Type B pancreatic cell (in vitro differentiated cells): ENCODE data around the gene DTD2. TPM values are rescaled to one million over a fixed set of nuclear protein-coding genes. Genes with fewer than 3 reads are reported as not detected.

ENCODE experiments used
- DNase-seq: peaks from one replicate; pipeline ENCODE4 v3.0.0; 2021; ENCODE audit warnings: mixed read lengths; ENCODE audit not compliant: unreplicated experiment; ENCODE audit errors: extremely low spot score
- H3K27ac Mint-ChIP-seq: 2 replicates; pipeline ENCODE4 v1.8.0; 2021; ENCODE audit warnings: mild to moderate bottlenecking, mixed read lengths
- H3K27me3 Mint-ChIP-seq: 2 replicates; pipeline ENCODE4 v1.8.0; 2021; ENCODE audit warnings: mixed read lengths
- H3K36me3 Mint-ChIP-seq: 2 replicates; pipeline ENCODE4 v1.8.0; 2021; ENCODE audit warnings: mixed read lengths
- H3K4me1 Mint-ChIP-seq: one replicate; pipeline ENCODE4 v1.8.0; 2021; ENCODE audit warnings: mixed read lengths; ENCODE audit not compliant: unreplicated experiment
- H3K4me3 Mint-ChIP-seq: 2 replicates; pipeline ENCODE4 v1.8.0; 2021; ENCODE audit warnings: mild to moderate bottlenecking, mixed read lengths
- H3K9me3 Mint-ChIP-seq: 2 replicates; pipeline ENCODE4 v1.8.0; 2021; ENCODE audit warnings: mixed read lengths
- CTCF ChIP-seq: fragments of 200-600 bp; sonication (generic); conservative IDR thresholded peaks from 2 replicates; pipeline ENCODE4 v1.5.0; 2021; ENCODE audit warnings: antibody characterized with exemption, mild to moderate bottlenecking
- total RNA-seq: library from RNA; stranded (reverse); gene quantifications from 2 replicates; pipeline ENCODE4 v1.2.1, GENCODE V29; 2021; ENCODE audit warnings: low replicate concordance

The DTD2 gene
- total RNA-seq, 1 donor from 2014 or later = 26.5 TPM

GRCh38 chr14:31487886-31488285 lies 30.6 kb upstream of the DTD2 start, which contains the start of gene GPR33:
Gene GPR33 (minus strand): TSS chr14:31488039. CDS start chr14:31483965, 4,074 bp downstream.
- Mint-ChIP-seq H3K4me1 (no peaks in the 10 kb centered on the region), H3K27ac (no peak within 1 kb of the TSS), H3K36me3 (no peaks in the 10 kb centered on the region), H3K4me3 (no peak within 1 kb of the TSS), H3K9me3 (no peaks in the 10 kb centered on the region), H3K27me3 (peaks cover 3% of the 10 kb centered on the region)
- no peak for TF ChIP-seq CTCF
- DNase-seq = no peak

- Mint-ChIP-seq H3K27me3 (peaks cover 3% of the 10 kb centered on the region), H3K4me1 (no peaks in the 10 kb centered on the region), H3K4me3 (no peak overlapping the region), H3K27ac (no peak overlapping the region), H3K9me3 (no peaks in the 10 kb centered on the region), H3K36me3 (no peaks in the 10 kb centered on the region)
- no peak for DNase-seq
- no peak for TF ChIP-seq CTCF
Observed at GRCh38 chr14:31486764-31487163, 29.5 kb upstream of the DTD2 start.

DNA sequence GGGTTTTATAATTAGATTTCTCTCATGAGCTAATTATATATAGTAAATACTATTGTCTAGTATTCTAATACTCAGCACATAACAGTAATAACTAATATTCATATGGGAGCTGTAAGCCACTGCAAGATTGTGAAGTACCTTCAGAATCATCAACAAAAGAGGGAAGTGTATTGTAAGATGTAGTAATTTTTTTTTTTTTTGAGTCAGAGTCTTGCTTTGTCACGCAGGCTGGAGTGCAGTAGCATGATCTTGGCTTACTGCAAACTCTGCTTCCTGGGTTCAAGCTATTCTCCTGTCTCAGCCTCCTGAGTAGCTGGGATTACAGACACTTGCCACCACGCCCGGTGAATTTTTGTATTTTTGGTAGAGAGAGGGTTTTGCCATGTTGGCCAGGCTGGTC lies 27.4 kb upstream of the DTD2 start:
- no peaks in the 10 kb centered on the region for H3K36me3 Mint-ChIP-seq
- H3K27me3 Mint-ChIP-seq = peaks cover 2% of the 10 kb centered on the region
- no peaks in the 10 kb centered on the region for H3K9me3 Mint-ChIP-seq
- H3K4me3 Mint-ChIP-seq = no peak overlapping the region
- H3K27ac Mint-ChIP-seq = no peak overlapping the region
- no peak for TF ChIP-seq CTCF
- H3K4me1 Mint-ChIP-seq = peaks cover under 1% of the 10 kb centered on the region
- DNase-seq = no peak

DNA sequence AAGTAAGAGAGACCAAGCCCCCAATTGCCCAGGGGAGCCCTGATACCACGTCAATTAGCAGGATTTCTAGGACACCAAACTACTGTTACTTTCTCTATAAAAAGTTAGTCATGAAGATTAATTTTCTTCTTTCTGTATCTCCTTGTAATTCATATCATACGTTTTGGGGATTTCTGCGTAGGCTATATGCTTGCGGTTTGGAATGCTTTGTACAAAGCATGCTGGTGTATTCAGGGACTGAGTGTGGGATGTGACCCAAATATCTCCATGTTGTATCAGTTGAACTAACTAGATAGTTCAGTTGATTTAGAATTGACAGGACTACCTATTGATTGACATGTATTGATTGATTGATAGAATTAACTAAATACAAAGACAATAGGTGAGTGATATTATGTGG lies 22.9 kb upstream of the DTD2 start:
- H3K27ac Mint-ChIP-seq = no peak overlapping the region
- no peak for TF ChIP-seq CTCF
- H3K36me3 Mint-ChIP-seq = no peaks in the 10 kb centered on the region

GRCh38 chr14:31479027-31479426 lies 21.7 kb upstream of the DTD2 start:
- Mint-ChIP-seq H3K4me3 (no peak overlapping the region), H3K27me3 (no peaks in the 10 kb centered on the region), H3K36me3 (no peaks in the 10 kb centered on the region), H3K9me3 (no peaks in the 10 kb centered on the region), H3K4me1 (peaks cover 3% of the 10 kb centered on the region), H3K27ac (no peak overlapping the region)
- TF ChIP-seq CTCF = no peak
- DNase-seq = no peak

More for the DNA sequence above, 22.9 kb upstream of the DTD2 start:
- peaks cover 3% of the 10 kb centered on the region for H3K4me1 Mint-ChIP-seq
- DNase-seq = no peak
- H3K9me3 Mint-ChIP-seq = no peaks in the 10 kb centered on the region
- H3K4me3 Mint-ChIP-seq = no peak overlapping the region
- H3K27me3 Mint-ChIP-seq = no peaks in the 10 kb centered on the region

- no peak for TF ChIP-seq CTCF
- no peak for DNase-seq
- Mint-ChIP-seq H3K36me3 (no peaks in the 10 kb centered on the region), H3K4me1 (peaks cover 3% of the 10 kb centered on the region), H3K9me3 (no peaks in the 10 kb centered on the region), H3K27me3 (no peaks in the 10 kb centered on the region), H3K4me3 (no peak overlapping the region), H3K27ac (no peak overlapping the region)
Observed at GRCh38 chr14:31477248-31477647, 19.9 kb upstream of the DTD2 start.
